Prostate gland (tissue), 2 donors: ENCODE data around the gene SRD5A1.

Experiments
- POLR2A ChIP-seq: fragments of 450-650 bp; IDR thresholded peaks from one replicate; pipeline ENCODE4 v1.6.1; 2016; ENCODE audit warnings: antibody characterized with exemption, mild to moderate bottlenecking
- TF ChIP-seq, protein P1 (sequence below), 4 experiments: fragments of 200-600 bp in 2 of 4; fragments of 450-650 bp in 2 of 4; sonication (generic) in 2 of 4; IDR thresholded peaks; 1 replicate in 3 of 4; 2 replicates in 1 of 4; pipeline ENCODE4 v1.5.1; 2016 to 2019; ENCODE audit warnings: antibody characterized with exemption in 4 of 4, mild to moderate bottlenecking in 2 of 4, moderate library complexity in 2 of 4

GRCh38 chr5:6686915-6687409, 53.7 kb downstream of the SRD5A1 start:
- TF ChIP-seq, protein P1, sequence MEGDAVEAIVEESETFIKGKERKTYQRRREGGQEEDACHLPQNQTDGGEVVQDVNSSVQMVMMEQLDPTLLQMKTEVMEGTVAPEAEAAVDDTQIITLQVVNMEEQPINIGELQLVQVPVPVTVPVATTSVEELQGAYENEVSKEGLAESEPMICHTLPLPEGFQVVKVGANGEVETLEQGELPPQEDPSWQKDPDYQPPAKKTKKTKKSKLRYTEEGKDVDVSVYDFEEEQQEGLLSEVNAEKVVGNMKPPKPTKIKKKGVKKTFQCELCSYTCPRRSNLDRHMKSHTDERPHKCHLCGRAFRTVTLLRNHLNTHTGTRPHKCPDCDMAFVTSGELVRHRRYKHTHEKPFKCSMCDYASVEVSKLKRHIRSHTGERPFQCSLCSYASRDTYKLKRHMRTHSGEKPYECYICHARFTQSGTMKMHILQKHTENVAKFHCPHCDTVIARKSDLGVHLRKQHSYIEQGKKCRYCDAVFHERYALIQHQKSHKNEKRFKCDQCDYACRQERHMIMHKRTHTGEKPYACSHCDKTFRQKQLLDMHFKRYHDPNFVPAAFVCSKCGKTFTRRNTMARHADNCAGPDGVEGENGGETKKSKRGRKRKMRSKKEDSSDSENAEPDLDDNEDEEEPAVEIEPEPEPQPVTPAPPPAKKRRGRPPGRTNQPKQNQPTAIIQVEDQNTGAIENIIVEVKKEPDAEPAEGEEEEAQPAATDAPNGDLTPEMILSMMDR (IDR thresholded peaks at IDR 0.05) = no peak
- no peak for TF ChIP-seq POLR2A
